HG02938 (cell line): ENCODE results near the gene DEFB112.
A peak's percentile ranks its signal among the peaks of the same experiment; 100 is the strongest.

Source experiments
- ATAC-seq: cut with Tn5 transposase; IDR thresholded peaks from one replicate; pipeline ENCODE4 v1.9.1; 2021; ENCODE audit warnings: mild to moderate bottlenecking, moderate library complexity; ENCODE audit not compliant: unreplicated experiment

DEFB112 gene, protein sequence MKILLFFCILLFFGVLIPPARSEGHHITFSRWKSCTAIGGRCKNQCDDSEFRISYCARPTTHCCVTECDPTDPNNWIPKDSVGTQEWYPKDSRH

DNA sequence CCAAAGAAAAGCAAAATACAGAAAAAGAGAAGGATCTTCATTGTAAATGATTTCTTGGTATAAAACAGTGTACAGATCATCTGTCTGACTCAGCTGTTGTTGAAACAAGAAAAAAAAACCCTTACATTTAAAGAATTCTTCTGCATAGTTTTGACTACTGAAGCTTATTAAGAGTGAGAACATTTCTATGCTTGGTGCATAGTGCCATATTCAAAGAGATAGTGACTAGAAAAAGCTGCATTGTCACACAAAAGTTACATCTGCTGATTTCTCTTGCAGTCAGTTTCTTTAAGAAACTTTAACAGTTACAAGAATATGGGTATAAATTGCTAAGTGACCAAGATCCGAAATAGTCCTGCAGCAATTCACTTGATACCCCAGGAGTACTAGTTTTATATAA is at the start of gene DEFB112:
Gene DEFB112, minus strand, starts transcription at position 101 of the 400 bp plus-strand sequence. Its CDS starts 60 bp downstream, at position 41.
- ATAC-seq: no peak

- no peak for ATAC-seq
Observed at GRCh38 chr6:50098641-50098993, 48.9 kb upstream of the DEFB112 start.

GRCh38 chr6:50097966-50098640 is 48.4 kb upstream of the DEFB112 start:
- no peak for ATAC-seq

DNA sequence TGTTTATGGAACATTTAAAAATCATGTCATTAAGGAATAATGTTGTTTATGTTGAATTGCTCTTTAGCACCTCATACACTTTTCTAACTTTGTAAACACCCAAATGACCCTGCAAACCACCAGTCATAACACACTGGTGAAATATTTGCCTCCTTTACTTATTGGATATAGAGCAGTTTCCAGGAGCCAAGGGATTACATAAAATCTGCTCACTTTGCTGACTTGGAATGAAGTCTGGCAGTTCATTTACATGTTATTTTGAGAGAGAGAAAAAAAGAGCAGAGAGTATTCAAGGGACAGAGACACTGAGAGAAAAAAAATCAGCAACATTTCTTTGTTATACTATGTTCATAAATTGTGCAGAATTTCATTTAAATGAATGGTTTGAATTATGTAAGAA is 46.6 kb upstream of the DEFB112 start:
- ATAC-seq: no peak

- ATAC-seq: no peak
Observed at GRCh38 chr6:50093938-50094272, 44.2 kb upstream of the DEFB112 start.

DNA sequence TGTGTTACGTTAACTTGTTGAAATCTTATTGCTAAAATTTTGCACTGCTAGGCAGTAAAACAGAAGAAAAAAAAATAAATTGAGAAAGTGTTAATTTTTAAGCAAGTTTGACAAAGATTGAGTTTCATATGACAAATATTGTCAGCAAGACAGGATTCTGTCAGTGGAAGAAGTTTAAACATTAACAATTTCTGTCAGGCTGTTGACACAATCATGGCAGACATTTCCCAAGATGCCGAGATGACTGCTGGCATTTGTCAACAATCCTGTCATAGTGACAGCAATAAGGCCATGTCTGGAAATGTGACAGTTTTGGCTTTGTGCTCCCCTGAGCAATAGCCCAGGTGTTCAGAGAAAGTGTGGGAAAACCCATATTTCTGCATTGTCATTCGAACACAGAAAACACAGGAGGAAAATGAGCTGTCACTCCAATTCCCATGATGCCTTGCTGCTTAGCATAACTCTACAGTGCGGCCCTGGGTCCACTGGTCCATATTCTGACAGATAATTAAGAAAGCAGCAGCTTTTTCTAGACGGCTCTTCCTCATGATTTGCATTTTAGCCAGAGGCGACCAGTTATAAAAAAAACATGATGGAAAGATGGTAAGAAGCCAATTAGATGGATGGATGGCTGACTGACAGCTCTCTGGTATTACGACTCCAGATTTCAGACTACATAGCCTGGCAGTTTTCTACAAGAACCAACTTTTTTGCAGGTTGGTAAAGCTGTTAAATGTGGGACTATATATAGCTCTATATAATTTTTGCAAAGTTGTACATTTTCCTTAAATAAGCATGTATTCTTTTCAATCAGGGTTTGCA is 43.6 kb upstream of the DEFB112 start:
- ATAC-seq: no peak

DNA sequence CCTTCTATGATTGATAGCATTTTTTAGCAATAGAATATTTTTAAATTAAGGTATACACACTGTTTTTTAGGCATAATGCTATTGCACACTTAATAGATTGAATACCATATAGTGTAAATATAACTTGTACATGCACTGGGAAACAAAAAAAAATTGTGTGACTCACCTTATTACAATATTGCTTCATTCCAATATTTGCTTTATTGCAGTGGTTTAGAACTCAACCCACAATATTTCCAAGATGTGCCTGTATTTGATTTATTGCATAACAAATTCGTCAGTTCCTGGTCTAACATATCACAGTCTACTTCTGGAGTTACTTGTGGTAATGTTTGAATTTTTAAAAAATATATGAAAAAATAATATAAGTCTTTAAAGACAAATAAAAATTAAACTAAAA is 41.9 kb upstream of the DEFB112 start:
- no peak for ATAC-seq

- no peak for ATAC-seq
Observed at GRCh38 chr6:50089911-50090310, 40.2 kb upstream of the DEFB112 start.

DNA sequence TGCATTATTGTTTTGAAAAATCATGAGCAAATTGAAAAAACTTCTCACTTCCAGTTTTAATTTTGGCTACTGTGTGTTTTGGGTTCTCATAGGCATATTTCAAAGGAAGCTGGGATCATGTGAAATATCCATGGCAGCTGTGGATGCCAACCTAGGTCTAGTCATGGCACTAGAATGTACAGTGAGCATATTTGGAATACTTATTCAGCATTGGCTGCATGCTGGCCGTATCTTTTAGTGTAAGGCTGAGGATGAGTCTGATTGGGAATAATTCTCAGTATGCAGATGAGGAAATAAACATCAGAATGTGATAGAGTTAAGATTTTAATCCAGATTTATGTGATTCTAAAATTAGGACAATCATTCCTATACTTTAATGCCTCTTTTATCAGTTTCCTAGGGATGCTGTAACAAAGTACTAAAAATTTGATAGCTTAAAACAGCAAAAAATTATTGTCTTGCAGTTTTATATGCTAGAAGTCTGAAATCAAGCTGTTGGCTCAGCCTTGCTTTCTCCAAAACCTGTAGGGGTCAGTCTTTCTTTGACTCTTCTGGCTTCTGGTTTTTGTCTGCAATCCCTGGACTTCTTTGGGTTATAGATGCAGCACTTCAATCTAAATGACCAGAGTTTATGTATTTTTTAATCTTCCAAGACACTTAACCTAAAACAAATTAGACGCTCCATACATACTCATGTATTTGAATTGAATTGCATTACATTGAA is 37.7 kb upstream of the DEFB112 start:
- no peak for ATAC-seq

- ATAC-seq: no peak
Observed at GRCh38 chr6:50077385-50077784, 27.7 kb upstream of the DEFB112 start.

DNA sequence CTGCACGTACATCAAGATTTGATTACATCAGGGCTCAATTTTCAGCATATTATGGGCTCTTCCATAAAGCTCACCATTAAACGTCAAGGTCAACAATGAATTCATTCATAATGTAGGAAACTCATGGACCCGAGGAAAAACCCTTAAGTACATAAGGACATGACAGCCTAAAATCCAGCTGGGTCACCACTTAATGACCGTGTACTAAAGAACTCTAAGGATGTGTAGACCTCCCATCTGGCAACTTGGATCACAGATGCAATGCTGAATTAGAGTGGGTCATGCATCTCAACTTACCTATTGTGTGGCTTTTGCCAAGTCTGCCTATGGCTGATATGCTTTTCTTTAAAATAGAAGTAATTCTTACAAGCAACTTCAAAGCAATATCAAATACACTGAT is 26.7 kb upstream of the DEFB112 start:
- ATAC-seq: no peak

GRCh38 chr6:50071921-50072320 is 22.2 kb upstream of the DEFB112 start:
- ATAC-seq: no peak

DNA sequence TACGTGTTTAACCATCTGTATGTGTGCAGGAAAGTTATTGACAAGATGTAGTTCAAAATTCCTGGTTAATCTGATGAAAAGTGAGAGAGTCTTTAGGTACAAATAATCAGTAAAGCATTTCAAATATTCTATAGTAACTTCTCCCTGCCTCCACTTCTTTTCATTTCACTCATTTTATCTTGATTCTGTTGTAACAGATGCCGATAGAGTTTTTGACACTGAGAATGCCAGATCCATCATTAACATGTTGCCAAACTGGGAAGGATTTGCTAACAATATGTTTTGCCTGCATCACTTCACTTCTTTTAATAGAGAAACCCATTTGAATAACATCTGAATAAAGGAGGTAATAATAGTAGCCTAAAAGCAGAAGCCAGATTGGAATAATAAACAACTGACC is 20.4 kb upstream of the DEFB112 start:
- ATAC-seq: no peak

DNA sequence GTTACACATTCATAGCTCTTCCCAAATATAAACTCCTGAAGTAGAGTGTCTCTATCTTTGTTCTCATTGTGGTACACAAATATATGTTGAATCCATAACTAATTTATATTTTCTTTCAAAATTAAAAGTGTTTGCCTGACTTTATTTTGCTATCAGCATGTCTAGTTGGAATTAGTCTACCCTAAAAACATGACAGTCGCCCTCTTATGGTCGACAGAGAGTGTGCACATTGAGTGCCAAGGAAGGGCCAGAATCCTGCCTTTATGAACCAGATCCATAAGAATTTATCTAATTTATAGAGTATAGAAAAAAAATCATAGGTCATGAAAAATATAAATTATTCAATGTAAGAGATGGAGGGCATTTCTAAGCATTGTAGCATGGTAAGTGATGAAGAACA is 12.3 kb upstream of the DEFB112 start:
- ATAC-seq: no peak

GRCh38 chr6:50056242-50056641 is 6.5 kb upstream of the DEFB112 start:
- no peak for ATAC-seq

- no peak for ATAC-seq
Observed at GRCh38 chr6:50047026-50047425, 2.7 kb downstream of the DEFB112 start.

- peak; percentile 80 for ATAC-seq
Observed at GRCh38 chr6:50030777-50031562, 18.8 kb downstream of the DEFB112 start.

- no peak for ATAC-seq
Observed at GRCh38 chr6:50030350-50030749, 19.4 kb downstream of the DEFB112 start.

DNA sequence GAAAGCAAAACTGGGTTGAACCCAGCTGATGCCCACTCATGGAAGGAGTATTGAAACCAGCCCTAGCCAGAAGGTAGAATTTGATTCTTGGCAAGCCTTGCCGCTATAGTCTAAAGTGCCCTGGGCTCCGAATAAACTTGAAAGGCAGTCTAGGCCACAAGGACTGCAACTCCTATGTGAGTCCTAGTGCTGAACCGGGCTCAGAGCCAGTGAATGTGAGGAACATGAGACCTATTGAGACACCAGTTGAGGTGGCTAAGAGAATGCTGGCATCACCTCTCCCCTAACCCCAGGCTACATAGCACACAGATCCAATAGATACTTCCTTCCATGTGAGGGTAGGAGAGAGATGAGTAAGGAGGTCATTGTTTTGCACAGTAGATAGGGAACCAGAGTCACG is 24.5 kb downstream of the DEFB112 start:
- no peak for ATAC-seq

GRCh38 chr6:50021894-50022293 is 27.8 kb downstream of the DEFB112 start, which contains the start of gene DEFB110:
TSS of gene DEFB110 (minus strand) at chr6:50021994. CDS start at chr6:50021935, 59 bp downstream.
- no peak for ATAC-seq

GRCh38 chr6:50007819-50008218 is 41.9 kb downstream of the DEFB112 start:
- ATAC-seq: no peak
